VCaP (cell line): ENCODE data around the gene ANO5.

Source experiments
- H3K27ac ChIP-seq: fragments of 450-650 bp; 2 replicates; pipeline ENCODE4 v1.5.1; 2017
- TF ChIP-seq, protein P1 (sequence below): fragments of 450-650 bp; conservative IDR thresholded peaks from 2 replicates; pipeline ENCODE4 v1.5.1; 2017; ENCODE audit warnings: mild to moderate bottlenecking, moderate library complexity

Gene ANO5, protein sequence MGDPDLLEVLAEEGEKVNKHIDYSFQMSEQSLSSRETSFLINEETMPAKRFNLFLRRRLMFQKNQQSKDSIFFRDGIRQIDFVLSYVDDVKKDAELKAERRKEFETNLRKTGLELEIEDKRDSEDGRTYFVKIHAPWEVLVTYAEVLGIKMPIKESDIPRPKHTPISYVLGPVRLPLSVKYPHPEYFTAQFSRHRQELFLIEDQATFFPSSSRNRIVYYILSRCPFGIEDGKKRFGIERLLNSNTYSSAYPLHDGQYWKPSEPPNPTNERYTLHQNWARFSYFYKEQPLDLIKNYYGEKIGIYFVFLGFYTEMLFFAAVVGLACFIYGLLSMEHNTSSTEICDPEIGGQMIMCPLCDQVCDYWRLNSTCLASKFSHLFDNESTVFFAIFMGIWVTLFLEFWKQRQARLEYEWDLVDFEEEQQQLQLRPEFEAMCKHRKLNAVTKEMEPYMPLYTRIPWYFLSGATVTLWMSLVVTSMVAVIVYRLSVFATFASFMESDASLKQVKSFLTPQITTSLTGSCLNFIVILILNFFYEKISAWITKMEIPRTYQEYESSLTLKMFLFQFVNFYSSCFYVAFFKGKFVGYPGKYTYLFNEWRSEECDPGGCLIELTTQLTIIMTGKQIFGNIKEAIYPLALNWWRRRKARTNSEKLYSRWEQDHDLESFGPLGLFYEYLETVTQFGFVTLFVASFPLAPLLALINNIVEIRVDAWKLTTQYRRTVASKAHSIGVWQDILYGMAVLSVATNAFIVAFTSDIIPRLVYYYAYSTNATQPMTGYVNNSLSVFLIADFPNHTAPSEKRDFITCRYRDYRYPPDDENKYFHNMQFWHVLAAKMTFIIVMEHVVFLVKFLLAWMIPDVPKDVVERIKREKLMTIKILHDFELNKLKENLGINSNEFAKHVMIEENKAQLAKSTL

DNA sequence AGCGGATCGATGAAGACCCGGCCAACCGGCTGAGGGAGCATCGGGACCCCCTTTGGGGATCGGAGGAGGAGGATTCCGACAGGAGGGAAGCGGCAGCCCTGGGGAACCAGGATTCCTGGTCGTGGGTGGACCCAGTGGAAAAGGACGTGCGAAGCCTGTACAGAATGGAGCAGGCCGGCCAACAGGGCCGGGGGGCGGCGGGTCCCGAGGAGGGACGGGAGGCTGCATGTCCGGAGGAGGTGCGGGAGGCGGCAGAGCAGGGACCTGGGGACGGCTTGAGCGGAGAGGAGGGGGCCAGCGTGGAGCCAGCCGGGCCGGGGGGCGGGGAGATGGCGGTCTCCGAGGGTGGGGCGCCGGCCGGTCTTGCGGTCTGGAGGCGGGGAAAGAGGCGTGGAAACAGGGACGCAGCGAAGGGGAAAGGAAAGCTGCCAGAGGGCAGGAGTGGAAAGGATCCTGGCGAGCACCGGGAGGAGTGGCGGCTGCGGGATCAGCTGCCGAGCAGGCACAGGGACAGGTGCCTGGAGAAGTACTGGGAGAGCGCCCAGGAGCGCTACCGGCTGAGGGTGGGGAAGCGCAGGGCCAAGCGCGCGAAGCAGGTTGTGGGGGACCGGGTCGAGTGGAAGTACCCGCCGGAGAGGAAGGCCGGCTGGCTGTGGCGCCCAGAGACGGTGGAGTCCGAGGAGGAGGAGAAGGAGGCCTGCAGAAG is at the start of gene ANO5:
Gene ANO5, plus strand, starts transcription at position 444 of the 706 bp plus-strand sequence. CDS start 408 bp downstream, outside the sequence.
- H3K27ac ChIP-seq: no peak within 1 kb of the TSS
- TF ChIP-seq, protein P1, sequence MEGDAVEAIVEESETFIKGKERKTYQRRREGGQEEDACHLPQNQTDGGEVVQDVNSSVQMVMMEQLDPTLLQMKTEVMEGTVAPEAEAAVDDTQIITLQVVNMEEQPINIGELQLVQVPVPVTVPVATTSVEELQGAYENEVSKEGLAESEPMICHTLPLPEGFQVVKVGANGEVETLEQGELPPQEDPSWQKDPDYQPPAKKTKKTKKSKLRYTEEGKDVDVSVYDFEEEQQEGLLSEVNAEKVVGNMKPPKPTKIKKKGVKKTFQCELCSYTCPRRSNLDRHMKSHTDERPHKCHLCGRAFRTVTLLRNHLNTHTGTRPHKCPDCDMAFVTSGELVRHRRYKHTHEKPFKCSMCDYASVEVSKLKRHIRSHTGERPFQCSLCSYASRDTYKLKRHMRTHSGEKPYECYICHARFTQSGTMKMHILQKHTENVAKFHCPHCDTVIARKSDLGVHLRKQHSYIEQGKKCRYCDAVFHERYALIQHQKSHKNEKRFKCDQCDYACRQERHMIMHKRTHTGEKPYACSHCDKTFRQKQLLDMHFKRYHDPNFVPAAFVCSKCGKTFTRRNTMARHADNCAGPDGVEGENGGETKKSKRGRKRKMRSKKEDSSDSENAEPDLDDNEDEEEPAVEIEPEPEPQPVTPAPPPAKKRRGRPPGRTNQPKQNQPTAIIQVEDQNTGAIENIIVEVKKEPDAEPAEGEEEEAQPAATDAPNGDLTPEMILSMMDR: no peak

DNA sequence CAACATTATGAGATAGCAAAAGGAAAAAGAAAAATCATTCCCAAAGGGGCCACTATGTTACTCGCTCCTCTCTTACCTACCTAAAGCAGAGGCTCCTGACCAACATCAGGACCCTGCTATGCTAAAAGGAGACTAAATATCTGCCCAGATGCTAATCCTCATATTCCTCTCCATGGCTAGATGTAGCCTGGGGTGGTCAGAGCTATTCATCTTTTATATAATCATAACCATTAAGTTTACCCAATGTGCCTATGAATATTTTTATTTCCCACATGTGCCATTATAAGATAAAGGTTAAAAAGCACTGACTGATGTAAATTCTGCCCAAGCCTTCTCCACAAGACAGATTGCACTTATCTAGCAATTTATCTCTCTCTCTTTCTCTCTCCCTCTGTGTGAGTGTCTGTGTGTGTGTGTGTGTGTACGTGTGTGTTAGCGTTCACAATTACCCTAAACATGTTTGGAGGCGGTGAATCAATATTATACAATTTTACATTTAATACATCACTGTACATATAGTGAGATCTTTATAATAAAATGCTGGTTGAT is 41.2 kb upstream of the ANO5 start:
- H3K27ac ChIP-seq: no peak overlapping the region
- TF ChIP-seq, protein P1: no peak

DNA sequence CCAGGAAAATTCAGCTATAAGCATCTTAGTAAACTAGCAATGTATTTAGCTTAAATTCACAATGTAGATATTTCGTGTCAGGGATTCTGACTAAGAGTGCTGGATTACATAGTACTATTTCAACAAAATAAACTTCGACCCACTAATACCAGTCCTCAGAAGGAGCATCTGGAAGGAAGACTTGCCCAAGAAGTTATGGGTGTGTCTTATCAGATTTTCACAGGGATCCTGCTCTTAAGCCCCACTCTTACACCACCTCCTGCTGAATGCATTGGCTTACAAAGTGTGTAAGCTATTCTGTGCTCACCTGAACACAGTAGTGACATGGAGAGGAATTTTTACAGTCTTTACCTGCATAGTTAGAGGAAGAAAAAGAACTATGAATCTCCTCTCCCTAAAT is 35.4 kb upstream of the ANO5 start:
- TF ChIP-seq, protein P1: no peak
- no peak overlapping the region for H3K27ac ChIP-seq

- TF ChIP-seq, protein P1: no peak
- no peak overlapping the region for H3K27ac ChIP-seq
These were observed 31.4 kb upstream of the ANO5 start for GRCh38 chr11:22161489-22161888.

DNA sequence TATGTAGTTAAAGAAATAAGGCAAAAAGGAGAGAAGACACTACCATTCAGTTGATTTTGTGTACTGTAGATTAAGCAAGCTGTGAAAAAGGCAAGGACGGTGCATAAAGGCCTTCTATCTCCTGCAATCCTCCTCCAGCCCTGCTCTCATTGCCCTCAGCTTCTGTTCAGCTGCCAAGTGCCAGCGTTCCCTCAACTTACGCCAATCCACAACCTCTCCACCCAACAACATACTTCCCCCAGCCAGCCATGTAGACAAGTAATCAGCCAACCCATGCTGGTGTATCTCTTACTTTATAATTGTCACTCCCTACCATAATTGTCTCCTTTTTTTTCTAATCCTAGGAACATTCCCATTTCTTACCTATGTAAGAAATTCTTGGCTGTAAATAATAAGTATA is 30.1 kb upstream of the ANO5 start:
- TF ChIP-seq, protein P1: no peak

DNA sequence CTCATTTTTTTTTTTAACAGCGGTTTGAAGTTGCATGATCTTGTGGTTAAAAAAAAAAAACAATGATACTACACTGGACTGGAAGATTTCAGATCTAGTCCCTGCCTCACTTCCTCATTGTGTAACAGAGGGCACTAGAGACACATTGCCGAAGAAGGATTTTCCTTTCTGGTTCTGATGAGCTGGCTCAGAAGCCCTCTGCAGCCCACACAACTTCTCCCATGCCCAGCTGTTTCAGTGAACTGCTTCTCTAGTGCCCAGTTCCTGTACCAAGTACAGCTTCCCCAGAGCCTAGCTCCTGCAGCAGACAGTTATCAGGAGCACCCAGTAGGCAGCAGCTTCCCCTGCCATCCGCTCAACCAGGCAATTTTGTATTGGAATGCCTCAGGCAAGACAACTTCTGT is 29.5 kb upstream of the ANO5 start:
- H3K27ac ChIP-seq: no peak overlapping the region
- TF ChIP-seq, protein P1: no peak

More for the DNA sequence above, 30.1 kb upstream of the ANO5 start:
- no peak overlapping the region for H3K27ac ChIP-seq
